ENCODE results near the gene UVRAG. TPM values are rescaled to one million over a fixed set of nuclear protein-coding genes. Genes with fewer than 3 reads are reported as not detected.

Gene UVRAG
- total RNA-seq, 2 experiments from 2014 or later: 15.9 to 18.3 TPM

- no peaks in the 10 kb centered on the region for H3K9me3 Mint-ChIP-seq
- H3K4me1 Mint-ChIP-seq (ENCODE audit: low read depth): peaks cover 4% of the 10 kb centered on the region
- DNase-seq: no peak
- no peak overlapping the region for H3K4me3 Mint-ChIP-seq
- H3K27me3 Mint-ChIP-seq (ENCODE audit: low read depth): no peaks in the 10 kb centered on the region
- intact Hi-C loops (cut with micrococcal nuclease): no loop called here
- H3K27ac Mint-ChIP-seq: no peak overlapping the region
- no peaks in the 10 kb centered on the region for H3K36me3 Mint-ChIP-seq (ENCODE audit: low read depth)
- CTCF ChIA-PET: no interaction called here
These were observed 125.0 kb downstream of the UVRAG start for GRCh38 chr11:75939992-75940391.

- no peak overlapping the region for H3K4me3 Mint-ChIP-seq
- intact Hi-C loops (cut with micrococcal nuclease): no loop called here
- DNase-seq: no peak
- peaks cover 9% of the 10 kb centered on the region for H3K4me1 Mint-ChIP-seq (ENCODE audit: low read depth)
- no peaks in the 10 kb centered on the region for H3K36me3 Mint-ChIP-seq (ENCODE audit: low read depth)
- no peak overlapping the region for H3K27ac Mint-ChIP-seq
- no peaks in the 10 kb centered on the region for H3K27me3 Mint-ChIP-seq (ENCODE audit: low read depth)
- CTCF ChIA-PET: no interaction called here
- H3K9me3 Mint-ChIP-seq: no peaks in the 10 kb centered on the region
These were observed 125.9 kb downstream of the UVRAG start for GRCh38 chr11:75940911-75941310.

- Mint-ChIP-seq H3K27me3 (ENCODE audit: low read depth) (no peaks in the 10 kb centered on the region), H3K9me3 (no peaks in the 10 kb centered on the region), H3K27ac (no peak overlapping the region), H3K4me1 (ENCODE audit: low read depth) (peaks cover 18% of the 10 kb centered on the region), H3K4me3 (no peak overlapping the region), H3K36me3 (ENCODE audit: low read depth) (no peaks in the 10 kb centered on the region)
- CTCF ChIA-PET: no interaction called here
- no peak for DNase-seq
- intact Hi-C loops (cut with micrococcal nuclease): no loop called here
These were observed 129.5 kb downstream of the UVRAG start for GRCh38 chr11:75944515-75944914.

- H3K27me3 Mint-ChIP-seq (ENCODE audit: low read depth): no peaks in the 10 kb centered on the region
- no peaks in the 10 kb centered on the region for H3K36me3 Mint-ChIP-seq (ENCODE audit: low read depth)
- no peak for DNase-seq
- H3K4me1 Mint-ChIP-seq (ENCODE audit: low read depth): peaks cover 15% of the 10 kb centered on the region
- no peak overlapping the region for H3K27ac Mint-ChIP-seq
- H3K9me3 Mint-ChIP-seq: no peaks in the 10 kb centered on the region
- H3K4me3 Mint-ChIP-seq: no peak overlapping the region
- intact Hi-C loops (cut with micrococcal nuclease): no loop called here
- CTCF ChIA-PET: interaction anchor here (1.1 kb wide), 1 partner anchor 49 kb away, joined by 3 read pairs; no protein-coding TSS in a partner anchor
These were observed 130.4 kb downstream of the UVRAG start for GRCh38 chr11:75945446-75945845.

- no peak for DNase-seq
- Mint-ChIP-seq H3K36me3 (ENCODE audit: low read depth) (no peaks in the 10 kb centered on the region), H3K9me3 (no peaks in the 10 kb centered on the region), H3K4me1 (ENCODE audit: low read depth) (peaks cover 15% of the 10 kb centered on the region), H3K27ac (no peak overlapping the region), H3K27me3 (ENCODE audit: low read depth) (no peaks in the 10 kb centered on the region), H3K4me3 (no peak overlapping the region)
- intact Hi-C loops (cut with micrococcal nuclease): no loop called here
- CTCF ChIA-PET: interaction anchor here (0.6 to 1.1 kb wide), 2 partner anchors 36 to 49 kb away, joined by 3 to 6 read pairs; no protein-coding TSS in a partner anchor
These were observed 130.9 kb downstream of the UVRAG start for GRCh38 chr11:75945947-75946346.

GRCh38 chr11:75946531-75947530 lies 131.8 kb downstream of the UVRAG start:
- Mint-ChIP-seq H3K27ac (no peak overlapping the region), H3K36me3 (ENCODE audit: low read depth) (no peaks in the 10 kb centered on the region), H3K4me1 (ENCODE audit: low read depth) (peaks cover 15% of the 10 kb centered on the region), H3K9me3 (no peaks in the 10 kb centered on the region), H3K27me3 (ENCODE audit: low read depth) (no peaks in the 10 kb centered on the region), H3K4me3 (no peak overlapping the region)
- no peak for DNase-seq
- intact Hi-C loops (cut with micrococcal nuclease): no loop called here
- CTCF ChIA-PET: interaction anchor here (0.5 to 0.6 kb wide), 2 partner anchors 37 to 122 kb away, joined by 3 to 6 read pairs; no protein-coding TSS in a partner anchor

- H3K4me3 Mint-ChIP-seq: no peak overlapping the region
- no peak overlapping the region for H3K27ac Mint-ChIP-seq
- DNase-seq: no peak
- peaks cover 4% of the 10 kb centered on the region for H3K36me3 Mint-ChIP-seq (ENCODE audit: low read depth)
- peaks cover 15% of the 10 kb centered on the region for H3K4me1 Mint-ChIP-seq (ENCODE audit: low read depth)
- CTCF ChIA-PET: no interaction called here
- no peaks in the 10 kb centered on the region for H3K27me3 Mint-ChIP-seq (ENCODE audit: low read depth)
- no peaks in the 10 kb centered on the region for H3K9me3 Mint-ChIP-seq
- intact Hi-C loops (cut with micrococcal nuclease): no loop called here
These were observed 134.1 kb downstream of the UVRAG start for GRCh38 chr11:75949023-75949672.

GRCh38 chr11:75950141-75950540 lies 135.1 kb downstream of the UVRAG start:
- no peak overlapping the region for H3K4me3 Mint-ChIP-seq
- H3K27ac Mint-ChIP-seq: no peak overlapping the region
- peaks cover 15% of the 10 kb centered on the region for H3K4me1 Mint-ChIP-seq (ENCODE audit: low read depth)
- no peaks in the 10 kb centered on the region for H3K9me3 Mint-ChIP-seq
- intact Hi-C loops (cut with micrococcal nuclease): no loop called here
- CTCF ChIA-PET: no interaction called here
- H3K27me3 Mint-ChIP-seq (ENCODE audit: low read depth): no peaks in the 10 kb centered on the region
- H3K36me3 Mint-ChIP-seq (ENCODE audit: low read depth): peaks cover 5% of the 10 kb centered on the region
- no peak for DNase-seq

- Mint-ChIP-seq H3K9me3 (no peaks in the 10 kb centered on the region), H3K36me3 (ENCODE audit: low read depth) (peaks cover 8% of the 10 kb centered on the region), H3K4me3 (no peak overlapping the region), H3K27me3 (ENCODE audit: low read depth) (no peaks in the 10 kb centered on the region), H3K4me1 (ENCODE audit: low read depth) (peaks cover 2% of the 10 kb centered on the region), H3K27ac (no peak overlapping the region)
- intact Hi-C loops (cut with micrococcal nuclease): no loop called here
- no peak for DNase-seq
- CTCF ChIA-PET: interaction anchor here (0.7 kb wide), 1 partner anchor 247 kb away, joined by 4 read pairs; no protein-coding TSS in a partner anchor
These were observed 139.0 kb downstream of the UVRAG start for GRCh38 chr11:75954039-75954438.

GRCh38 chr11:75955443-75955842 lies 140.4 kb downstream of the UVRAG start:
- intact Hi-C loops (cut with micrococcal nuclease): no loop called here
- CTCF ChIA-PET: no interaction called here
- no peak overlapping the region for H3K27ac Mint-ChIP-seq
- H3K27me3 Mint-ChIP-seq (ENCODE audit: low read depth): no peaks in the 10 kb centered on the region
- no peak overlapping the region for H3K4me3 Mint-ChIP-seq
- peaks cover 8% of the 10 kb centered on the region for H3K36me3 Mint-ChIP-seq (ENCODE audit: low read depth)
- H3K4me1 Mint-ChIP-seq (ENCODE audit: low read depth): peaks cover 2% of the 10 kb centered on the region
- H3K9me3 Mint-ChIP-seq: no peaks in the 10 kb centered on the region
- no peak for DNase-seq

- DNase-seq: no peak
- Mint-ChIP-seq H3K27me3 (ENCODE audit: low read depth) (no peaks in the 10 kb centered on the region), H3K9me3 (no peaks in the 10 kb centered on the region), H3K4me3 (no peak overlapping the region), H3K4me1 (ENCODE audit: low read depth) (no peaks in the 10 kb centered on the region), H3K27ac (no peak overlapping the region), H3K36me3 (ENCODE audit: low read depth) (peaks cover 10% of the 10 kb centered on the region)
- intact Hi-C loops (cut with micrococcal nuclease): no loop called here
- CTCF ChIA-PET: no interaction called here
These were observed 144.5 kb downstream of the UVRAG start for GRCh38 chr11:75959540-75959939.

- H3K27ac Mint-ChIP-seq: no peak overlapping the region
- H3K36me3 Mint-ChIP-seq (ENCODE audit: low read depth): peaks cover 10% of the 10 kb centered on the region
- intact Hi-C loops (cut with micrococcal nuclease): no loop called here
- peaks cover 6% of the 10 kb centered on the region for H3K4me1 Mint-ChIP-seq (ENCODE audit: low read depth)
- DNase-seq: no peak
- H3K9me3 Mint-ChIP-seq: no peaks in the 10 kb centered on the region
- no peak overlapping the region for H3K4me3 Mint-ChIP-seq
- CTCF ChIA-PET: no interaction called here
- H3K27me3 Mint-ChIP-seq (ENCODE audit: low read depth): no peaks in the 10 kb centered on the region
These were observed 149.1 kb downstream of the UVRAG start for GRCh38 chr11:75964071-75964470.

Measured in activated naive CD4-positive, alpha-beta T cell treated with anti-CD3 and anti-CD28 coated beads for 36 hours (primary cell).